ENCODE results near the gene SLC17A4. TPM values are rescaled to one million over a fixed set of nuclear protein-coding genes. Genes with fewer than 3 reads are reported as not detected.

Gene SLC17A4
- total RNA-seq, 1 donor, result not detected

- no peaks in the 10 kb centered on the region for H3K9me3 ChIP-seq (ENCODE audit: low read depth, low read length)
- H3K4me3 ChIP-seq (ENCODE audit: low read length), result no peak overlapping the region
- H3K4me1 ChIP-seq (ENCODE audit: insufficient read depth, low read length), result no peaks in the 10 kb centered on the region
- peaks cover 4% of the 10 kb centered on the region for H3K27me3 ChIP-seq (ENCODE audit: insufficient read depth, low read length)
Measured at GRCh38 chr6:25774120-25774715, 19.7 kb downstream of the SLC17A4 start.

DNA sequence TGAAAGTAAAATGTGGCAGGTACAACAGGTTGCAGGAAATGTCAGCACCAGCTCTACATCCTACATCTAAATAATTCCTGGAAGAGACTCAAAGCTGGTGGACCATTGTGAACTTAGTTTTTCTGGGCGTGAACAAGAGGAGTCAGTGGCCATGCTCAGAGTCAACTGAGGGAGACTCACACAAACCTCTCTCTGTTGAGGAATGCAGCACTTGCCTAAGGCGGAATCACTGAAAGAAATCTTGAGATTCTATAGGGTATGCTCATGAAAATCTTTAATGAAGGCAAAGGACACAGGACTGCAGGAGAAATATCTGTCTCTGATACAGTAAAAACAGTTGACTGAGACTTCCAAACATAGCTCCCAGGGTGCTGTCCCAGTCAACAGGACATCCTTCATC is 22.5 kb downstream of the SLC17A4 start:
- Histone ChIP-seq H3K4me1 (ENCODE audit: insufficient read depth, low read length) (no peaks in the 10 kb centered on the region), H3K4me3 (ENCODE audit: low read length) (no peak overlapping the region), H3K9me3 (ENCODE audit: low read depth, low read length) (no peaks in the 10 kb centered on the region), H3K27me3 (ENCODE audit: insufficient read depth, low read length) (peaks cover 4% of the 10 kb centered on the region)

DNA sequence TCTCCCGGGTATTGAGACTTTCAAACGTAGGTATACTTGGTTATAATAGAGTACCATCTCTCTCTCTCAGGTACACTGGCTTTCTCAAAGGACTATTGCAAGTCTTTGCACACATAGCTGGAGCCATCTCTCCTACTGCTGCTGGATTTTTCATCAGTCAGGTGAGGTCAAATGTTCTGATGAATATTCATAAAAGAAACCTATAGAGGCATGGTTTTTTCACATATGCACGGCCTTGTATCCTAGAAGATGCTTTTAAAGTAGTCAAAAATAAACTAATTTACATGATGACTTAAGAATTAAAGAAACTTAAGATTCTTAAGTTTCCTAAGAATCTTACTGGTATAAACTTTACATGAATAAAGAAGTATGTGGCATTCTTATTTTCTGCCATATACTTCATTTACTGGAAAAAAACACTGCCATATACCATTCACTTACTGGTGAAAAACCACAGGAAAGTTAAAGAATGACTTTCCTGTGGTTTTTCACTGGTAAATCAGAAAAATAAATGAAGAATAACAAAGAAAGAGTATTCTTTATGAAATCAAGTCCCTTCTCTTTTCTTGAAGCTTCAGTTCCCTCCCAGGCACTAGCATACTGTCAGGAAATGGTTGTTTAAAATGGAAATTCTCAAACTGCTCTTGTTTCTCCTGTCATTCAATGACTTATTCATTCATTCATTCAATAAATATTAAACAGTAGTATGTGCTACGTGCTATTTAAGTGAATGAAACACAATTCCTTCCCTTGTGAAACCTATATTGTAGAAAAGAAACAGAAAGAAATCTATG is 23.5 kb downstream of the SLC17A4 start:
- Histone ChIP-seq H3K9me3 (ENCODE audit: low read depth, low read length) (no peaks in the 10 kb centered on the region), H3K27me3 (ENCODE audit: insufficient read depth, low read length) (peaks cover 4% of the 10 kb centered on the region), H3K4me3 (ENCODE audit: low read length) (no peak overlapping the region), H3K4me1 (ENCODE audit: insufficient read depth, low read length) (no peaks in the 10 kb centered on the region)

- Histone ChIP-seq H3K9me3 (ENCODE audit: low read depth, low read length) (no peaks in the 10 kb centered on the region), H3K4me1 (ENCODE audit: insufficient read depth, low read length) (no peaks in the 10 kb centered on the region), H3K27me3 (ENCODE audit: insufficient read depth, low read length) (peaks cover 4% of the 10 kb centered on the region), H3K4me3 (ENCODE audit: low read length) (no peak overlapping the region)
Measured at GRCh38 chr6:25781134-25781533, 26.6 kb downstream of the SLC17A4 start.

- H3K27me3 ChIP-seq (ENCODE audit: insufficient read depth, low read length), result no peaks in the 10 kb centered on the region
- H3K4me1 ChIP-seq (ENCODE audit: insufficient read depth, low read length), result no peaks in the 10 kb centered on the region
- no peak overlapping the region for H3K4me3 ChIP-seq (ENCODE audit: low read length)
- H3K9me3 ChIP-seq (ENCODE audit: low read depth, low read length), result no peaks in the 10 kb centered on the region
Measured at GRCh38 chr6:25787428-25787827, 32.9 kb downstream of the SLC17A4 start.

DNA sequence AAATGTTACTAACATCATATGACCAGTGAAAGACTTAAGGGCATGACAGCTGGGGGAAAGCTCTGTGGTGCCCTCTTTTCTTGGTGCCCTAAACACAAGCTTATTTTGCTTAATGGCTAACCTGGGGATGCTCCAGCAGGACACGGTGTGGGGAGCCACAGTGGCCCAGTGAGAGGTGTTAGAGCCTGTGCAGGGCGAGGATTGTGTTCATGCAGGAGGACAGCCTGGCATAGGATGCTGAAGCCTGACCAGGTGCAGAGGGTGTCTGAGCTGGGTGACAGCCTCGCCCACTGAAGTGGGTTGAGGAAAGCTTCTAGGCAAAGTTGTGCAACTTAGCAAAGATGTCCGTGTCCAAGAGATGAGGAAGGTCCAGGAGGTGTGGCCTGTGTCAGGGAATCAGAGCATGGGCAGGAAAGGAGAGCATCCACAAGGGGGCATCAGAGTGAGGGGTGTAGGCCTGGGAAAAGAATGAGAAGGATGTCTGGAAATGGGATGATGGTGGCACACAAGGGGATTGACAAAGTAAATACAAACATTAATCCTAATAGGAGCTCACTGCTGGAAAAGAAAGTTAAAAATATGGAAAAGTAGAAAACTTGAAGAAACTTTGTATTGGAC is 33.9 kb downstream of the SLC17A4 start:
- no peaks in the 10 kb centered on the region for H3K4me1 ChIP-seq (ENCODE audit: insufficient read depth, low read length)
- H3K9me3 ChIP-seq (ENCODE audit: low read depth, low read length), result no peaks in the 10 kb centered on the region
- no peak overlapping the region for H3K4me3 ChIP-seq (ENCODE audit: low read length)
- H3K27me3 ChIP-seq (ENCODE audit: insufficient read depth, low read length), result no peaks in the 10 kb centered on the region

GRCh38 chr6:25789475-25789874 is 34.9 kb downstream of the SLC17A4 start:
- H3K4me3 ChIP-seq (ENCODE audit: low read length), result no peak overlapping the region
- no peaks in the 10 kb centered on the region for H3K27me3 ChIP-seq (ENCODE audit: insufficient read depth, low read length)
- H3K4me1 ChIP-seq (ENCODE audit: insufficient read depth, low read length), result no peaks in the 10 kb centered on the region
- no peaks in the 10 kb centered on the region for H3K9me3 ChIP-seq (ENCODE audit: low read depth, low read length)

- Histone ChIP-seq H3K4me1 (ENCODE audit: insufficient read depth, low read length) (no peaks in the 10 kb centered on the region), H3K4me3 (ENCODE audit: low read length) (no peak overlapping the region), H3K27me3 (ENCODE audit: insufficient read depth, low read length) (no peaks in the 10 kb centered on the region), H3K9me3 (ENCODE audit: low read depth, low read length) (no peaks in the 10 kb centered on the region)
Measured at GRCh38 chr6:25792016-25792415, 37.5 kb downstream of the SLC17A4 start.

GRCh38 chr6:25793970-25794369 is 39.4 kb downstream of the SLC17A4 start:
- H3K9me3 ChIP-seq (ENCODE audit: low read depth, low read length), result no peaks in the 10 kb centered on the region
- H3K27me3 ChIP-seq (ENCODE audit: insufficient read depth, low read length), result no peaks in the 10 kb centered on the region
- H3K4me3 ChIP-seq (ENCODE audit: low read length), result no peak overlapping the region
- H3K4me1 ChIP-seq (ENCODE audit: insufficient read depth, low read length), result no peaks in the 10 kb centered on the region

- no peaks in the 10 kb centered on the region for H3K9me3 ChIP-seq (ENCODE audit: low read depth, low read length)
- H3K4me3 ChIP-seq (ENCODE audit: low read length), result no peak overlapping the region
- H3K4me1 ChIP-seq (ENCODE audit: insufficient read depth, low read length), result no peaks in the 10 kb centered on the region
- peaks cover 5% of the 10 kb centered on the region for H3K27me3 ChIP-seq (ENCODE audit: insufficient read depth, low read length)
Measured at GRCh38 chr6:25794784-25795183, 40.2 kb downstream of the SLC17A4 start.

DNA sequence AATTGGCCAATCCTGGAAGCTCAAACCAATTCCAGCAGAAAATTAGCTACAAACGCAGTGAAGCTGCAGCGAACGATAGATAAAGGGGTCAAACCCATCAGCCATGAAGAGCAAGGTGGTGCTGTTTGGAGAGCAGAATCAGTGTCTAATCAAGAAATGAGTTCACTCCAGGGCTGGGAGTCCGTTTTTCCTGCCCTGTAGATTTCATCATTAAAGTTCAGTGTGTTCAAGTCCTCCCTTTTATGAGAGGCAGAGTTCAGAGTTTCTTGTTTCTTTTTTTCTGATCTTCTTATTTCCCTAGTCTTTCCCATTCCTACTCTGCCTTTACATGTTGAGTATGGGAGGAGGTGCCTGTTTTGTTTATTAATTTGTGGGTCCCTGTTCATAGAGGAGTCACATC is 46.9 kb downstream of the SLC17A4 start:
- peaks cover 22% of the 10 kb centered on the region for H3K27me3 ChIP-seq (ENCODE audit: insufficient read depth, low read length)
- H3K4me3 ChIP-seq (ENCODE audit: low read length), result no peak overlapping the region
- no peaks in the 10 kb centered on the region for H3K4me1 ChIP-seq (ENCODE audit: insufficient read depth, low read length)
- H3K9me3 ChIP-seq (ENCODE audit: low read depth, low read length), result no peaks in the 10 kb centered on the region

DNA sequence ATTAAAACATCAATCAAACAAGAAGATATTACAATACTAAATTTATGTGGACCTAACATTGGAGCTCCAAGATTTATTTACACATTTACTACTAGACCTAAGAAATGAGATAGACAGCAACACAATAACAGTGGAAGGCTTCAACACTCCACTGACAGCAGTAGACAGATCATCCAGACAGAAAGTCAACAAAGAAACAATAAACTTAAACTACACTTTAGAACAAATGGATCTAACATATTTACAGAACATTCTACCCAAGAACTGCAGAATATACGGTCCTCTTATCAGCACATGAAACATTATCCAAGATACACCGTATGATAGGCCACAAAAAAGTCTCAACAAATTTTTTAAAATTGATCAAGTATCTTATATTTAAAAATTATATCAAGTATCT is 50.3 kb downstream of the SLC17A4 start:
- Histone ChIP-seq H3K9me3 (ENCODE audit: low read depth, low read length) (no peaks in the 10 kb centered on the region), H3K4me1 (ENCODE audit: insufficient read depth, low read length) (no peaks in the 10 kb centered on the region), H3K27me3 (ENCODE audit: insufficient read depth, low read length) (peaks cover 23% of the 10 kb centered on the region), H3K4me3 (ENCODE audit: low read length) (no peak overlapping the region)

- Histone ChIP-seq H3K27me3 (ENCODE audit: insufficient read depth, low read length) (no peaks in the 10 kb centered on the region), H3K4me1 (ENCODE audit: insufficient read depth, low read length) (no peaks in the 10 kb centered on the region), H3K9me3 (ENCODE audit: low read depth, low read length) (no peaks in the 10 kb centered on the region), H3K4me3 (ENCODE audit: low read length) (no peak overlapping the region)
Measured at GRCh38 chr6:25815194-25815593, 60.7 kb downstream of the SLC17A4 start.

- no peaks in the 10 kb centered on the region for H3K27me3 ChIP-seq (ENCODE audit: insufficient read depth, low read length)
- H3K4me3 ChIP-seq (ENCODE audit: low read length), result no peak overlapping the region
- no peaks in the 10 kb centered on the region for H3K4me1 ChIP-seq (ENCODE audit: insufficient read depth, low read length)
- no peaks in the 10 kb centered on the region for H3K9me3 ChIP-seq (ENCODE audit: low read depth, low read length)
Measured at GRCh38 chr6:25816252-25816651, 61.7 kb downstream of the SLC17A4 start.

GRCh38 chr6:25821341-25821740 is 66.8 kb downstream of the SLC17A4 start:
- no peak overlapping the region for H3K4me3 ChIP-seq (ENCODE audit: low read length)
- peaks cover 11% of the 10 kb centered on the region for H3K27me3 ChIP-seq (ENCODE audit: insufficient read depth, low read length)
- no peaks in the 10 kb centered on the region for H3K4me1 ChIP-seq (ENCODE audit: insufficient read depth, low read length)
- no peaks in the 10 kb centered on the region for H3K9me3 ChIP-seq (ENCODE audit: low read depth, low read length)
